Measurements from ENCODE around the gene TIMM9. TPM values are rescaled to one million over a fixed set of nuclear protein-coding genes. Genes with fewer than 3 reads are reported as not detected.

The TIMM9 gene
- total RNA-seq, 4 donors from 2014 or later = 30.0 to 62.0 (median 36.5) TPM

DNA sequence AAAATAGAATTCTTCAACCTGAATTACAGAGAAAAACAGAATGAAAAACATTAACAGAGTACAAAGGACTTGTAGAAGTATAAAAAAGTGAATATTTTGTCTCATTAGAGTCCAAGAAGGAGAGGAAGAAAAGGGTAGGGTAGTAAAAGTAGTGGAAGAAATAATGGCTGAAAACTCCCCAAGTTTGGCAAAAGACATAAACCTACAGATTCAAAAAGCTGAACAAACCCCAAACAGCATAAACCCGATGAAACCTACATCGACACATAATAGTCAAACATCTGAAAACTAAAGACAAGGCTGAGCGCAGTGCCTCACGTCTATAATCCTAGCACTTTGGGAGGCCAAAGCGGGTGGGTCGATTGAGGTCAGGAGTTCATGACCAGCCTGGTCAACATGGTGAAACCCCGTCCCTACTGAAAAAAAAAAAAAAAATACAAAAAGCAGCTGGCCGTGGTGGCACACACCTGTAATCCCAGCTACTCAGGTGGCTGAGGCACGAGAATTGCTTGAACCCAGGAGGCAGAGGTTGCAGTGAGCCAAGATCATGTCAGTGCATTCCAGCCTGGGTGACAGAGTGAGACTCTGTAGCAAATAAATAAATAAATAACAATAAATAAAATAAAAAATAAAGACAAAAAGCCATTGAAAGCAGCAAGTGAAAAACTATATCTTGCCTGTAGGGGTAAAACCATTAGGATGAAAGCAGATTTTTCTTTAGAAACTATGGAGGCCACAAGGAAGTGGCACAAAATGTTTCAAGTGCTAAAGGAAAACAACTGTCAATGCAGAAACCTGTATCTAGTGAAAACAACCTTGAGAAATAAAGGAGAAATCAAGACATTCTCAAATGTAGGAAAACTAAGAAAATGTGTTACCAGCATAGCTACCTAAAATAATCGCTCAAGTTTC is 11.4 kb downstream of the TIMM9 start:
- DNase-seq (ENCODE audit: low spot score in 2 of 2) = no peak
- intact Hi-C loops (cut with DNase I; ENCODE audit: low total_unique reads) = no loop called here
- WGBS, 2 donors = 95 to 96% methylated on average over 10 of the region's 10 CpGs
- TF ChIP-seq, protein P1, sequence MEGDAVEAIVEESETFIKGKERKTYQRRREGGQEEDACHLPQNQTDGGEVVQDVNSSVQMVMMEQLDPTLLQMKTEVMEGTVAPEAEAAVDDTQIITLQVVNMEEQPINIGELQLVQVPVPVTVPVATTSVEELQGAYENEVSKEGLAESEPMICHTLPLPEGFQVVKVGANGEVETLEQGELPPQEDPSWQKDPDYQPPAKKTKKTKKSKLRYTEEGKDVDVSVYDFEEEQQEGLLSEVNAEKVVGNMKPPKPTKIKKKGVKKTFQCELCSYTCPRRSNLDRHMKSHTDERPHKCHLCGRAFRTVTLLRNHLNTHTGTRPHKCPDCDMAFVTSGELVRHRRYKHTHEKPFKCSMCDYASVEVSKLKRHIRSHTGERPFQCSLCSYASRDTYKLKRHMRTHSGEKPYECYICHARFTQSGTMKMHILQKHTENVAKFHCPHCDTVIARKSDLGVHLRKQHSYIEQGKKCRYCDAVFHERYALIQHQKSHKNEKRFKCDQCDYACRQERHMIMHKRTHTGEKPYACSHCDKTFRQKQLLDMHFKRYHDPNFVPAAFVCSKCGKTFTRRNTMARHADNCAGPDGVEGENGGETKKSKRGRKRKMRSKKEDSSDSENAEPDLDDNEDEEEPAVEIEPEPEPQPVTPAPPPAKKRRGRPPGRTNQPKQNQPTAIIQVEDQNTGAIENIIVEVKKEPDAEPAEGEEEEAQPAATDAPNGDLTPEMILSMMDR (IDR thresholded peaks at IDR 0.05) = no peak
- no peak for TF ChIP-seq POLR2A (IDR thresholded peaks at IDR 0.05)
- H3K4me3 ChIP-seq (ENCODE audit: low read depth, poor library complexity, severe bottlenecking) = no peak overlapping the region

DNA sequence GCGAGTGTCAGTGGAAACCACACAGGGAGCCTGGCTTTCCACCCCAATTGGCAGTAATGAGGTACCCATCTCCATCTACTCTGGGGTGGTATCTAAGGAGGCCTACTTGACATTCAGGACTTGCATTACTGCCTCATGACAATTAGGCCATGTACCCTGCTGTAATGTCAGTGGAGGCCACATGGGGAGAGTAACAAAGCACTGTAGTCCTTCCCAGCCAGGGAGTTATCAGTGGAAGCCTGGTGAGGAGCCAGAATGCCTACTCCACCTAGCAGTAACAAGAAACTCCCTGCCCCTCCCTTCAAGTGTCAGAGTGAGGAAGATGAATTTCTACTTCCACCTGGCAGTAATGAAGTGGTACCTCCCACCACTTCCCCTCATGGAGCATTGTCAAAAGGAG is 12.5 kb downstream of the TIMM9 start:
- DNase-seq (ENCODE audit: low spot score in 2 of 2) = no peak
- intact Hi-C loops (cut with DNase I; ENCODE audit: low total_unique reads) = no loop called here
- 96 to 100% methylated on average over 1 of the region's 1 CpG for WGBS, 2 donors
- no peak overlapping the region for H3K4me3 ChIP-seq (ENCODE audit: low read depth, poor library complexity, severe bottlenecking)
- TF ChIP-seq, protein P1 (IDR thresholded peaks at IDR 0.05) = no peak
- no peak for TF ChIP-seq POLR2A (IDR thresholded peaks at IDR 0.05)

DNA sequence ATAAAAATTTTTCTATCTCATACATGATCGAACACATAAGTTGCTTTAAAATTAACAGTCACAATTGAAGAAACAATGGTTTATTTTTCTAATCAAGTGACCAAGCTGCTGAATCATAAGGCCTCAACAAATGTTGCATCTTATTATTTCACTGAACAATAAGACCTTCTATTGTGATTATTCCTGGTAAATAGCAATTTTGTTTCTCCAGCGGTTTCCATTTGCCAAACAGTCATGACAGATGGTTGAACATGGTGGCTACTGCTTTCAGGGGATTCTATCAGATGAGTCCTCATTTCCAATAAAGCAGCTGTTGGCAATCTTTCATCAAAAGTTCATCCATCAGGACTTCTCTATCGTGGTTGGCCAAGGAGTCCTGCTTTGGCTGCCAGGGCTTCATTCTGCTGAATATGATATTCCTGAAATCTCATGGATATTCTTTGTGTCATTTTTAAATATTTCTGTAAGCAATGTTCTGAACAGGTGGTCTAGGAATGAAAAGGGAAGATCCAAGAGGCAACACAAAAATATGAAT is 18.6 kb downstream of the TIMM9 start:
- no peak overlapping the region for H3K4me3 ChIP-seq (ENCODE audit: low read depth, poor library complexity, severe bottlenecking)
- WGBS, 2 donors = 90 to 91% methylated on average over 3 of the region's 3 CpGs
- intact Hi-C loops (cut with DNase I; ENCODE audit: low total_unique reads) = no loop called here
- no peak for DNase-seq (ENCODE audit: low spot score in 2 of 2)
- TF ChIP-seq, protein P1 (IDR thresholded peaks at IDR 0.05) = no peak

DNA sequence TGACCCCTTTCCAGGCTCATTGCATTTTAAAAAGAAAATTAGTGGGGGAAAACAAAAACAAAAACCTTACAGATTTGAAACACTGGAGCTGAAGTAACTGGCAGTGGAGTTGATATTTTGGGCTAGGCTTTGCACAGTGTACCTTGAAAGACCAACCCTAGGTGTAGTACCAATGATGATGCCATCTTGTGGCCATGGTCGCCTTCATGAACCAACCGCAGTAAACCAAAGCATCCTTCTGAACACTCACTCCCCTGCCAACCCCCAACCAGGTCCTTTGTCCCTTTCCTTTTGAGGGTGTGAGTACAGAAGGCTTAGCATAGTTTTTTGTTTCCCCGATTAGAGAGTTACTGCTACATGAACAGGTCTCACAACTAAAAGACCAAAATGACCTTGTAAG is 25.7 kb downstream of the TIMM9 start:
- WGBS, 2 donors = 86 to 89% methylated on average over 3 of the region's 3 CpGs
- intact Hi-C loops (cut with DNase I; ENCODE audit: low total_unique reads) = no loop called here

DNA sequence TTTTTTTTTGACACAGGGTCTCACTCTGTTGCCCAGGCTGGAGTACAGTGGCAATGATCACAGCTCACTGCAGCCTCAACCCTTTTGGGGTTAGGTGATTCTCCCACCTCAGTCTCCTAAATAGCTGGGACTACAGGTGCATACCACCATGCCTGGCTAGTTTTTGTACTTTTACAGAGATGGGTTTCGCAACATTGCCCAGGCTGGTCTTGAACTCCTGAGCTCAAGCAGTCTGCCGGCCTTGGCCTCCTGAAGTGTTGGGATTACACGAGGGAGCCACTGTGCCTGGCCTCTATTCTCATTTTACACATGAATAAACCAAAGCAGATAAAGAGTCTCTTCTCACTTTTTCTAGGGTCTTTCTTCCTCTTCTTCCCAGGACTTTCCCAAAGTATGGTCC is 28.4 kb downstream of the TIMM9 start:
- no peak for TF ChIP-seq POLR2A (IDR thresholded peaks at IDR 0.05)
- TF ChIP-seq, protein P1 (IDR thresholded peaks at IDR 0.05) = no peak
- no peak overlapping the region for H3K4me3 ChIP-seq (ENCODE audit: low read depth, poor library complexity, severe bottlenecking)
- no peak for DNase-seq (ENCODE audit: low spot score in 2 of 2)
- intact Hi-C loops (cut with DNase I; ENCODE audit: low total_unique reads) = no loop called here
- 92 to 96% methylated on average over 3 of the region's 3 CpGs for WGBS, 2 donors

More for the DNA sequence above, 25.7 kb downstream of the TIMM9 start:
- no peak for DNase-seq (ENCODE audit: low spot score in 2 of 2)
- TF ChIP-seq, protein P1 (IDR thresholded peaks at IDR 0.05) = no peak
- H3K4me3 ChIP-seq (ENCODE audit: low read depth, poor library complexity, severe bottlenecking) = no peak overlapping the region

Data from lower leg skin (tissue), 4 donors.